ENCODE results near the gene PIGH.
"Not testable (repeated sequence)": the region's sequence is repeated elsewhere in the genome, so short reads cannot be mapped to it uniquely, and the experiment has no call there.

The PIGH gene

GRCh38 chr14:67547224-67547780, 52.8 kb downstream of the PIGH start:
- DNase-seq = no peak

- no peak for DNase-seq
Observed at GRCh38 chr14:67544590-67544989, 55.5 kb downstream of the PIGH start.

GRCh38 chr14:67542620-67543019, 57.4 kb downstream of the PIGH start:
- DNase-seq = not testable (repeated sequence)

DNA sequence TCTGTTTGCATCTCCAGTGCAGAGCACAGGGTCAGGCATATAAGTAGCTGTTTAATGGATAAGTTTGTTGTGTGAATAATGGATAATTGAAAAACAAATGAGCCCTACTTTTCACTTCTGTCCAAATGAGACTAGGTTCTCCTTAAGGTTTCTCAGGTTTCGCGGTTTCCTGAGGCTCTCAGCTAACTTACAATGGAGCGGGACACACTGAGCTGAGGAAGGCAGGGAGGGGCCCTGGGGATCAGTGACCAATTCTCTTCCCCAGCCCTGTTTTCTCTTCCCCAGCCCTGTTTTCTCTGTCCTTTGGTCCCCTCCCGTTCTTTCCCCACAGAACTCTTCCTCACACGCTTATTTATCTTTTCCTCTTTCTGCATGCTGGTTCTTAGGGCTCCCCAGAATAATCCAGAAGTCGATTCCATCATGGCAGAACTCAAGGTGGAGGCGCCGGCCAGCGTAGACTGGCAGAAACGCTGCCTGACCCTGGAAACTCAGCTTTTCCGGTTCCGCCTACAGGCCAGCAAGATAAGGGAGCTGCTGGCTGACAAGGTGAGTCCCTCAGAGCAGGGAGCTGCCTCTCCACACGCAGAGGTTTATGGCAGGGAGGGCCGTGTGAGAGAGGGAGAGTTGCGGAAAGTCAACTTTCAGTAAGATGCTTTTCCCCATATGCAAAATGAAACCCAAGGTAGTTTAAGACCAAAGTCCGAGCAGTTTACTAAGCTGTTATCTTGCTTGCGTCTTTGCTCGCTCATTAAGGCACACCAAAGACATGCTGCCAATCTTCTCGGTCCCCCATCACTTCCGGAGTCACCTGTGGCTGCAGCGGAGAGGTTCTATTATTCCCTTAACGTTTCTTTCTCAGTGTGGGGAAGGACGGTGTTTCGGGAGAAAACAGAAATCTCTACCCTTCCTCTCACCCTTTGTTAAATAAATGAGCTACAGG, 58.4 kb downstream of the PIGH start:
- no peak for DNase-seq
